Esophagus squamous epithelium (tissue), 4 donors: Measurements from ENCODE around the gene SMIM38.

ENCODE experiments used
- POLR2A ChIP-seq, 4 donors: fragments of 450-650 bp; IDR thresholded peaks; one replicate each; pipeline ENCODE4 v1.6.1; 2017; ENCODE audit warnings: antibody characterized with exemption in 4 of 4, mild to moderate bottlenecking in 4 of 4, moderate library complexity in 3 of 4
- TF ChIP-seq, protein P1 (sequence below), 6 experiments: fragments of 450-650 bp in 4 of 6; fragments of 200-600 bp in 2 of 6; sonication (generic) in 2 of 6; IDR thresholded peaks; one replicate each; pipeline ENCODE4 v1.5.1; 2016 to 2019; ENCODE audit warnings: antibody characterized with exemption in 6 of 6, mild to moderate bottlenecking in 4 of 6, moderate library complexity in 4 of 6

DNA sequence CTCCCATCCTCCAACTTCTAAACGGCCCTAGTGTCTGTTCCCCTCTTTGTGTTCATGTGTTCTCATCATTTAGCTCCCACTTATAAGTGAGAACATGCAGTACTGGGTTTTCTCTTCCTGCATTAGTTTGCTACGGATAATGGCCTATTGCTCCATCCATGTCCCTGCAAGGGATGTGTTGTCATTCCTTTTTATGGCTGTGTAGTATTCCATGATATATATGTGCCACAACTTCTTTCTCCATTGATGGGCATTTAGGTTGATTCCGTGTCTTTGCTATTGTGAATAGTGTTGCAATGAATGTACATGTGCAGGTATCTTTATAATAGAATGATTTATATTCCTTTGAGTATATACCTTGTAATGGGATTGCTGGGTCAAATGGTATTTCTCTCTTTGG, 5.6 kb upstream of the SMIM38 start:
- TF ChIP-seq, protein P1, sequence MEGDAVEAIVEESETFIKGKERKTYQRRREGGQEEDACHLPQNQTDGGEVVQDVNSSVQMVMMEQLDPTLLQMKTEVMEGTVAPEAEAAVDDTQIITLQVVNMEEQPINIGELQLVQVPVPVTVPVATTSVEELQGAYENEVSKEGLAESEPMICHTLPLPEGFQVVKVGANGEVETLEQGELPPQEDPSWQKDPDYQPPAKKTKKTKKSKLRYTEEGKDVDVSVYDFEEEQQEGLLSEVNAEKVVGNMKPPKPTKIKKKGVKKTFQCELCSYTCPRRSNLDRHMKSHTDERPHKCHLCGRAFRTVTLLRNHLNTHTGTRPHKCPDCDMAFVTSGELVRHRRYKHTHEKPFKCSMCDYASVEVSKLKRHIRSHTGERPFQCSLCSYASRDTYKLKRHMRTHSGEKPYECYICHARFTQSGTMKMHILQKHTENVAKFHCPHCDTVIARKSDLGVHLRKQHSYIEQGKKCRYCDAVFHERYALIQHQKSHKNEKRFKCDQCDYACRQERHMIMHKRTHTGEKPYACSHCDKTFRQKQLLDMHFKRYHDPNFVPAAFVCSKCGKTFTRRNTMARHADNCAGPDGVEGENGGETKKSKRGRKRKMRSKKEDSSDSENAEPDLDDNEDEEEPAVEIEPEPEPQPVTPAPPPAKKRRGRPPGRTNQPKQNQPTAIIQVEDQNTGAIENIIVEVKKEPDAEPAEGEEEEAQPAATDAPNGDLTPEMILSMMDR (IDR thresholded peaks at IDR 0.05): no peak
- TF ChIP-seq POLR2A (IDR thresholded peaks at IDR 0.05): no peak
